GM21526 (cell line): Measurements from ENCODE around the gene RASGRP2.

Experiments used
- ATAC-seq: cut with Tn5 transposase; IDR thresholded peaks from one replicate; pipeline ENCODE4 v1.9.1; 2021; ENCODE audit warnings: moderate library complexity; ENCODE audit not compliant: unreplicated experiment, low FRiP score

The RASGRP2 gene

GRCh38 chr11:64722141-64723065 lies 21.5 kb downstream of the RASGRP2 start:
- ATAC-seq: no peak

GRCh38 chr11:64721359-64721699 lies 22.6 kb downstream of the RASGRP2 start:
- no peak for ATAC-seq

GRCh38 chr11:64720640-64721358 lies 23.1 kb downstream of the RASGRP2 start:
- ATAC-seq: no peak

- no peak for ATAC-seq
Observed at GRCh38 chr11:64720167-64720566, 23.8 kb downstream of the RASGRP2 start.

- no peak for ATAC-seq
Observed at GRCh38 chr11:64719406-64719805, 24.5 kb downstream of the RASGRP2 start.

GRCh38 chr11:64718780-64719124 lies 25.2 kb downstream of the RASGRP2 start:
- no peak for ATAC-seq

GRCh38 chr11:64718084-64718779 lies 25.7 kb downstream of the RASGRP2 start:
- ATAC-seq: no peak

- no peak for ATAC-seq
Observed at GRCh38 chr11:64717268-64717578, 26.7 kb downstream of the RASGRP2 start.

- ATAC-seq: no peak
Observed at GRCh38 chr11:64716473-64717267, 27.3 kb downstream of the RASGRP2 start.

GRCh38 chr11:64715756-64716472 lies 28.0 kb downstream of the RASGRP2 start:
- ATAC-seq: no peak

- no peak for ATAC-seq
Observed at GRCh38 chr11:64715110-64715509, 28.8 kb downstream of the RASGRP2 start.

GRCh38 chr11:64714666-64715065 lies 29.3 kb downstream of the RASGRP2 start:
- ATAC-seq: no peak

- no peak for ATAC-seq
Observed at GRCh38 chr11:64713781-64714363, 30.1 kb downstream of the RASGRP2 start.

- no peak for ATAC-seq
Observed at GRCh38 chr11:64713016-64713707, 30.8 kb downstream of the RASGRP2 start.

GRCh38 chr11:64712430-64713015 lies 31.4 kb downstream of the RASGRP2 start:
- ATAC-seq: no peak

- no peak for ATAC-seq
Observed at GRCh38 chr11:64711956-64712362, 32.0 kb downstream of the RASGRP2 start.

- ATAC-seq: no peak
Observed at GRCh38 chr11:64711138-64711955, 32.6 kb downstream of the RASGRP2 start.
